GM12892 (cell line): ENCODE data around the gene SDF4.
"Not testable (repeated sequence)": the region's sequence is repeated elsewhere in the genome, so short reads cannot be mapped to it uniquely, and the experiment has no call there.

Experiments used
- DNase-seq: peaks from one replicate; pipeline ENCODE4 v3.0.0; 2011; ENCODE audit not compliant: insufficient read length
- FAIRE-seq: peaks from 2 replicates; lab custom pipeline; 2011; peaks lifted over from hg19 to GRCh38; lab: Jason Lieb, UNC
- POLR2A ChIP-seq: IDR thresholded peaks from 2 replicates; pipeline ENCODE4 v1.6.1; 2011; ENCODE audit warnings: low read depth, low read length, control low read depth
- POLR2AphosphoS5 ChIP-seq: IDR thresholded peaks from 2 replicates; pipeline ENCODE4 v1.6.1; 2011; ENCODE audit warnings: low read depth, low read length, control low read depth
- TAF1 ChIP-seq: IDR thresholded peaks from 2 replicates; pipeline ENCODE4 v1.6.1; 2011; ENCODE audit warnings: low read depth, mild to moderate bottlenecking, control low read depth, low read length, borderline replicate concordance

SDF4 gene

DNA sequence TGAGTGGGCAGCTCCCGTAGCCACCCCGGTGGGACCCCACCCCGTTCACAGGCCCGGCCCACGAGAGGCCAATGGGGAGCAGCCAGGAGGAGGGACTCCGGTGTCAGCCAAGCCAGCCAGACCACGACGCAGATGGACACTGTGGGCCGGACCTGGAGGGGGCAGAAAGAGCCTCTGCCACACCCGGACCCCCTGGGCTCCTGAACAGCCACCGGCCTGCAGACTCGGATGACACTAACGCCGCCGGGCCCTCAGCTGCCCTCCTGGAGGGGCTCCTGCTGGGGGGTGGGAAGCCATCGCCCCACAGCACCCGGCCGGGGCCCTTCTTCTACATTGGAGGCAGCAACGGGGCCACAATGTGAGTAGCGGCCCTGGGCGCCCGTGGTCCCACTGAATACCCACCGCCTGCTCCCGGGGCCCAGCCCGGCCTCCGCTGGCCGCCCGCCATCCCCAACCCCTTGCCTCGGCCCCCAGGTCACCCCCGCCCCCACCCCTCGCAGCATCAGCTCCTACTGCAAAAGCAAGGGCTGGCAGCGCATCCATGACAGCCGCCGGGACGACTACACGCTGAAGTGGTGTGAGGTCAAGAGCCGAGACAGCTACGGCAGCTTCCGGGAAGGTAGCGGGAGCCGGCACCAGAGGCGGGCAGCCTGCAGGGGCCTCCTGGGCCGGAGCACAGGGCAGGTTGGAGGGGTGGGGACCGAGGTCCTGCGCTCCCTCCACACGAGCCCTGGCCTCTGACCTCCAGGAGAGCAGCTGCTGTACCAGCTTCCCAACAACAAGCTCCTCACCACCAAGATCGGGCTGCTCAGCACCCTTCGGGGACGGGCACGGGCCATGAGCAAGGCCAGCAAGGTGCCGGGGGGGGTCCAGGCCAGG is 51.6 kb downstream of the SDF4 start:
- DNase-seq (no peak), FAIRE-seq (no peak)
- no peak for TF ChIP-seq POLR2A
- TF ChIP-seq TAF1: no peak
- TF ChIP-seq POLR2AphosphoS5: no peak

GRCh38 chr1:1179346-1179982 is 52.3 kb downstream of the SDF4 start:
- no peak for TF ChIP-seq POLR2AphosphoS5
- TF ChIP-seq TAF1: no peak
- no peak for TF ChIP-seq POLR2A
- no peak for DNase-seq
- FAIRE-seq: no peak

GRCh38 chr1:1178794-1179331 is 52.9 kb downstream of the SDF4 start:
- TF ChIP-seq TAF1: no peak
- no peak for TF ChIP-seq POLR2AphosphoS5
- TF ChIP-seq POLR2A: no peak
- DNase-seq: no peak
- FAIRE-seq: no peak

DNA sequence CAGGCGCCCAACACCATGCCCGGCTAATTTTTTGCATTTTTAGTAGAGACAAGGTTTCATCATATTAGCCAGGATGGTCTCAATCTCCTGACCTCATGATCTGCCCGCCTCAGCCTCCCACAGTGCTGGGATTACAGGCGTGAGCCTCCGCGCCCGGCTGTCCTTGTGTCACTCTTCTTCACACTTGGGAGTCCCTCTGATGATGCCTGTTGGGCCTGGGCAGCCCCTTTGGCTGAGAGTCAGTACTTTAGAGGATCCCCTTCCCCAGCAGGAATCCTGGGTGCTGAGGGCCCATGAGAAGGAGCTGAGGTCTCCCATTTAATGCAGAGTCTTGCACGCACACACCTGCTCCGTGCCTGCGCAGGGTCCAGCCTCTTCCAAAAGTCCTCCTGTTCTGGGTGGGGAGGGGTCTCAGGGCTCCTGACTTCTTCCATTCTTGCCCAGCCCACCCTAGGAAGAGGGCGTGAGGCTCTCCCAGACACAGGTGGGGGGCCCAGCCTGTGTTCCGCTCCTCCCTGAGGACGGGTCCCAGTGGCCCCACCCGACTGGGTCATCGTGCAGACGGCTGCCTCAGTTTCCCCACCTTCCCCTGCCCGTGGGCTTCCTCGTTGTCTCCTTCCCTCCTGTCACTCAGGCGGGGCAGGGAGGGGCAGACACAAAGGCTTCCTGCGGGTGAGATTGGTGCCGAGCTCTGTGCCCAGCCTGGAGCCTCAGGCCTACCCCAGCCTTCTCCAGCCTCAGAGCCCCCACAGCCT is 54.2 kb downstream of the SDF4 start:
- no peak for FAIRE-seq

DNA sequence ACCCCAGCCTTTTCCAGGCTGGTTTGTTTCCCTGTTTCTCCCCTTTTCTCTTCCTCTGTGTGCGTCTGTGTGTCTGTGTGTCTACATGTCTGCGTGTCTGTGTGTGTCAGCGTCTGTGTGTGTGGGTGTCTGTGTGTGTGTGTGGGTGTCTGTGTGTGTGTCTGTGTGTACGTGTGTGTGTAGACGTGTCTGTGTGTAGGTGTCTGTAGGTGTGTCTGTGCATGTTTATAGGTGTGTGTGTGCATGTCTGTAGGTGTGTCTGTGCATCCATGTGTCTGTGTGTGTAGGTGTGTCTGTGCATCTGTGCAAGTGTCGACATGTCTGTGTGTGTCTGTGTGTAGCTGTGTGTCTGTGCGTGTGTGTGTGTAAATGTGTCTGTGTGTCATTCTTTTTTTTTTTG is 54.9 kb downstream of the SDF4 start:
- no peak for TF ChIP-seq TAF1
- TF ChIP-seq POLR2A: no peak
- no peak for TF ChIP-seq POLR2AphosphoS5
- FAIRE-seq (no peak), DNase-seq (no peak)

More for the DNA sequence above, 54.2 kb downstream of the SDF4 start:
- DNase-seq: no peak
- no peak for TF ChIP-seq POLR2AphosphoS5
- no peak for TF ChIP-seq POLR2A
- no peak for TF ChIP-seq TAF1

DNA sequence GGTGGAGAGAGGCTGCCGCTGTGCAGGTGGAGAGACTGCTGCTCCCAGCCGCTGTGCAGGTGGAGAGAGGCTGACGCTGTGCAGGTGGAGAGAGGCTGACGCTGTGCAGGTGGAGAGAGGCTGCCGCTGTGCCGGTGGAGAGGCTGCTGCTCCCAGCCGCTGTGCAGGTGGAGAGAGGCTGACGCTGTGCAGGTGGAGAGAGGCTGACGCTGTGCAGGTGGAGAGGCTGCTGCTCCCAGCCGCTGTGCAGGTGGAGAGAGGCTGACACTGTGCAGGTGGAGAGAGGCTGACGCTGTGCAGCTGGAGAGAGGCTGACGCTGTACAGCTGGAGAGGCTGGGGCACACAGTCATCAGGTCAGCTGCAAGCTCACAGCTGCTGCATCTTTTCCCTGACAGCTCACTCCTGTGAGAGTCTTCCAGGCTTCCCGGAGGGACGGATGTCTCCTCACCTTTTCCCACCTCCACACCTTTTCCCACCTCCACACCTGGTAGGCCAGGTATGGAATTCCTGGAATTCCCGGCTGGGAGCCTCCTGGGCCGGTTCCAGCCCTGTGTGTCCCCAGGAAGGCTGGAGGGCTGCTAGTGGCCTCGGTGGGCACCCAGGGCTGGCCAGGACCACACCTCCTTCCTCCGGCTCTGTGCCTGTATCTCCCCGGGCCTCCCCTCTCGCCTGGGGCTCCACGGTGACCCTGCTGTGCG is 55.6 kb downstream of the SDF4 start:
- not testable (repeated sequence) for FAIRE-seq, DNase-seq

DNA sequence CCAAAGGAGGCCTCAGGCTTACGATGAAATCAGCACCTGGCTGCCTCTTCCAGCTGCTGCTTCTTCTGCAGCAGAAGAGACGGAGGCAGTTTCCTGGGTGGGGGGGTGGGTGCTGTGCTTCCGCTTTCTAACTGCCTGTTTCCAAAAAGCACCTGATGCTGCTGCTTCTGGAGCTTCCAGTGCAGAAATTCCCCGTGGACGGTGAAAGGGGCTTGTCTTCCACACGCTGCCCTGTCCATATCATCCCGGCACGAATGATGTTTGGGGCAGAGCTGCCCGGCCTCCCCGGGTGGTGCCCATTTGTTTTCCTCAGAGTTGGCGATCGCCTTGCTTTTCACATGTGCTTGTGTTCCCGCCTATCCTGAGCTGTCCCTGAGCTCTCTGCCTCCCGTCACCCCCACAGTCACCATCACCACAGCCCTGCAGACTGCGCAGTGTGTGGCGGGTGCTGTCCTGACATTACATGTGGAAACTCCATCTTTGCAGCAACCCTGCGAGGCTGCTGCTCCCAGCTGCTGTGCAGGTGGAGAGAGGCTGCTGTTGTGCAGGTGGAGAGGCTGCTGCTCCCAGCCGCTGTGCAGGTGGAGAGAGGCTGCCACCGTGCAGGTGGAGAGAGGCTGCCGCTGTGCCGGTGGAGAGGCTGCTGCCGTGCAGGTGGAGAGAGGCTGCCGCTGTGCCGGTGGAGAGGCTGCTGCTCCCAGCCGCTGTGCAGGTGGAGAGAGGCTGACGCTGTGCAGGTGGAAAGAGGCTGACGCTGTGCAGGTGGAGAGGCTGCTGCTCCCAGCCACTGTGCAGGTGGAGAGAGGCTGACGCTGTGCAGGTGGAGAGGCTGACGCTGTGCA is 56.4 kb downstream of the SDF4 start:
- FAIRE-seq (no peak), DNase-seq (no peak)
- TF ChIP-seq TAF1 (no peak), POLR2A (no peak), POLR2AphosphoS5 (no peak)

- TF ChIP-seq TAF1 (no peak), POLR2AphosphoS5 (no peak), POLR2A (no peak)
- FAIRE-seq (no peak), DNase-seq (no peak)
These were observed 57.9 kb downstream of the SDF4 start, which contains the start of gene TTLL10 for GRCh38 chr1:1173793-1174415. TSS of gene TTLL10 (plus strand) at chr1:1173880. CDS start at chr1:1179216, 5,336 bp downstream.

DNA sequence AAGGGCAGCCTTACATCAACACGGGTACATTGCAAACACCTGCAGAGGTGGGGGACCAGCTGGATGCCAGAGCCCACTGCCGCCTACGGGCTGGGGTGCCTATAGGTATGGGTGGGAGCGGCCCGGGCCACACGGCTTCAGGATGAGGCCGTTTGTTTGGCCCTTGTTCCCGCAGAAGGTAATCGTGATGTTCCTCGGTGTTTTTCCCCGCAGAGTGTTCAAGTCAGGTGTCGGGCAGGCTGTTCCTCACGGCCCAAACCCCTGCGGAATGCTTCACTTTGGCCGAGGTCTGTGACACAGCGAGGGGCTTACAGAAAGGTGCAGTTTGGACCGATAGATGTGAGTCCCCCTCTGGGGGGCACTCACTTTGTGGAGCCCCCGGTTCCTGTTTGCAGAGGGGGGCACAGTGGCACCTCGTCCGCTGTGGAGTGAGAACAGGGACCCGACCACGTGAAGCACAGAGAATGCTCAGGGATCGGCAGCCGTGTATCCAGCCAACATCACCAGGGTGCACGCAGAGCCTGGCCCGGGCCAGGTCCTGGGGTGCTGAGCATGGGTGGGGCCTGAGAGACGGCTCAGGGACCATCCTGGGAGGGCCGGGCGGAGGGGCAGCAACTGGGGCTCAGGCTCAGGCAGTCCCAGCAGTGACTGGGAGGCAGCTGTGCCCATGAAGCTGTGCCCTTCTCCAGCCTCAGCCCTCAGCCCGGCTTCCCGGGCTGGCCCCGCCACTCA is 58.6 kb downstream of the SDF4 start:
- FAIRE-seq: no peak
- DNase-seq: no peak
- no peak for TF ChIP-seq POLR2AphosphoS5
- TF ChIP-seq POLR2A: no peak
- TF ChIP-seq TAF1: no peak
